Mammary microvascular endothelial cell (primary cell): ENCODE data around the gene OR10H3. TPM values are rescaled to one million over a fixed set of nuclear protein-coding genes. Genes with fewer than 3 reads are reported as not detected.

Source experiments
- total RNA-seq: library from RNA; depleted of rRNA; stranded (reverse); fragments of >200 nt; gene quantifications from 2 replicates; pipeline ENCODE4 v1.2.3, GENCODE V29; 2015

OR10H3 gene, protein sequence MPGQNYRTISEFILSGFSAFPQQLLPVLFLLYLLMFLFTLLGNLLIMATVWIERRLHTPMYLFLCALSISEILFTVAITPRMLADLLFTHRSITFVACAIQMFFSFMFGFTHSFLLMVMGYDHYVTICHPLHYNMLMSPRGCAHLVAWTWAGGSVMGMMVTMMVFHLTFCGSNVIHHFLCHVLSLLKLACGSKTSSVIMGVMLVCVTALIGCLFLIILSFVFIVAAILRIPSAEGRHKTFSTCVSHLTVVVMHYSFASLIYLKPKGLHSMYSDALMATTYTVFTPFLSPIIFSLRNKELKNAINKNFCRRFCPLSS
- total RNA-seq: not detected in 2 replicates

DNA sequence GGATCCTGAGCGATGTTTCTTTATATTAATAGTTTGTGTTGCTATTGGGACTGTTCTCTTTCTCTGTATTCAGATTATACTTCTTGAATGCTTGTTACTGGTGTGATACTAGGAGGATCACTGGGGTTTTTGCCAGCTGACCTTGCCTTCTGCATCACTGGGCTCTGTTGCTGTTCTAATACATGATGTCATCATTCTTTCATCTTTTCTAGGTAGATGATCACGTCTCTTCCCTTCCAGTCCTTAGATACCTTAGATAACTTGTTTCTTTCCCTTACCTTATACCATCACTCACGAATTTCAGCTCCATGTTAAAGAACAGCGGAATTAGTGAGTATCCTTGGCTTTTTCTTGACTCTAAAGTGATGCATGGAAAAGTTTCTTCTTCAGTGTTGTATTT lies at the start of gene OR10H3:
Gene OR10H3, plus strand, starts transcription at position 264 of the 400 bp plus-strand sequence. CDS start 3,408 bp downstream, outside the sequence.

DNA sequence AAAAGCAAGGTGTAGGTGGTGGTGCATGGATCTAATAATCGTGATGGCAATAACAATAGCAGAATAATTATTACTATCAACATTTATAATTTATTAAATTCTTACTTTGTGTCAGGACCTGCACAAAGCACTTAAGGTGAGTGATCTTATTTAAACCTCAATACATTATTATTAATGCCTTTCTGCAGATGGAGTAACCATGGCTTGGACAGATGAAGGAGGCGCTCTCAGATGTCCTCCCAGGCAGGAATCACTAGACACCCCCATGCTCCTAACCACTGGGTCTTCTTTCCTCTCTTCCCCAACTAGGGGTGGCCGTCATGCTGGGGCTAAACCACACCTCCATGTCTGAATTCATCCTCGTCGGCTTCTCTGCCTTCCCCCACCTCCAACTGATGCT lies 10.1 kb upstream of the OR10H3 start, which contains the start of gene OR10H2:
Gene OR10H2, plus strand, starts transcription at position 301 of the 400 bp plus-strand sequence. Its CDS starts 20 bp downstream, at position 321.

DNA sequence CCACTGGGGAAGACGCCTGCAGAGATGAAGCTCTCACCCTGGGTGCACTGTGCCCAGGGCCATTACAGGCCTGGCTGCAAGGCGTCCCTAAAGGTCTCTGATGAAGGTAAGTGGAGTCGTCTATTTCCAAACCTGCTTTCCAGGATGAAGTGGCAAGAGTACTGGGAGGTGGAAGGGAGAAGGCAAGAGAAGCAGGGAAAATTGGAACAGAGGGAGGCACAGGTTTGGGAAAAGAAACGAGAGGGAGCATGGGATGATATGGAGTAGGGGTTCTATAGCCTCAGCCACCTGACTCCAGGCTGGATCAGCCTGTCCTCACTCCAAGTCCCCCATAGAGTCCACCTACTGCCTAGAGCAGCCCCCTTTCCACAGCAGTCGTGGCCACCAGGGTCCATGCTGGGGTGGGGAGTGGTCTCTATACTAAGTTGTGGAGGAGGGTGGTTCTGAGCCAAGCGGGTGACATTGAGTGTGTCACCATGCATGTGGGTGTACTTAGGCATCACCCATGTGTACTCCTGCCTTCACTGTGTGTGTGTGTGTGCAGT lies 49.9 kb downstream of the OR10H3 start, which contains the start of gene OR10H5:
Gene OR10H5, plus strand, starts transcription at position 51 of the 545 bp plus-strand sequence. CDS start 6,388 bp downstream, outside the sequence.

Other genes with a start within 250 kb of the OR10H3 start
- not detected in 2 replicates for gene CYP4F22, start 229.5 kb upstream of the OR10H3 start, total RNA-seq
- not detected in 2 replicates for gene CYP4F8, start 122.8 kb upstream of the OR10H3 start, total RNA-seq
- gene CYP4F3, start 97.1 kb upstream of the OR10H3 start, total RNA-seq: 0.33 TPM in 1 of 2 replicates, not detected in the other
- not detected in 2 replicates for gene CYP4F12, start 64.9 kb upstream of the OR10H3 start, total RNA-seq
- gene OR10H2, start 10.0 kb upstream of the OR10H3 start, total RNA-seq: not detected in 2 replicates
- not detected in 2 replicates for gene OR10H5, start 49.7 kb downstream of the OR10H3 start, total RNA-seq
- not detected in 2 replicates for gene OR10H1, start 77.7 kb downstream of the OR10H3 start, total RNA-seq
- gene CYP4F2, start 160.1 kb downstream of the OR10H3 start, total RNA-seq: not detected in 2 replicates
- gene CYP4F11, start 196.5 kb downstream of the OR10H3 start, total RNA-seq: not detected in 2 replicates
- gene OR10H4, start 211.0 kb downstream of the OR10H3 start, total RNA-seq: not detected in 2 replicates